Spleen (tissue), 11 donors: ENCODE measurements around the gene PLK5. TPM values are rescaled to one million over a fixed set of nuclear protein-coding genes. Genes with fewer than 3 reads are reported as not detected.

Experiments used
- DNase-seq: peaks from one replicate; pipeline ENCODE4 v3.0.0-alpha.2; 2020
- H3K27ac ChIP-seq, 8 donors: fragments of 200-600 bp; sonication (generic) in 7 of 8; 1 replicate in 4 of 8; 2 replicates in 4 of 8; pipeline versions ENCODE4 v1.5.0 to v1.8.0; 2016 to 2021; ENCODE audit warnings: inconsistent platforms in 4 of 8, mild to moderate bottlenecking in 4 of 8, moderate library complexity in 1 of 8
- H3K27me3 ChIP-seq, 7 donors: fragments of 200-600 bp; sonication (generic) in 6 of 7; replicated peaks in 1 of 7; 1 replicate in 4 of 7; 2 replicates in 3 of 7; pipeline versions ENCODE4 v1.5.0 to v1.8.0; 2016 to 2021; ENCODE audit warnings: inconsistent platforms in 3 of 7, mild to moderate bottlenecking in 1 of 7
- H3K36me3 ChIP-seq, 6 donors: fragments of 200-600 bp; sonication (generic) in 5 of 6; 1 replicate in 4 of 6; 2 replicates in 2 of 6; pipeline versions ENCODE4 v1.5.0 to v1.8.0; 2016 to 2021; ENCODE audit warnings: inconsistent platforms in 2 of 6
- H3K4me1 ChIP-seq, 6 donors: fragments of 200-600 bp; sonication (generic) in 5 of 6; 1 replicate in 3 of 6; 2 replicates in 3 of 6; pipeline versions ENCODE4 v1.5.0 to v1.8.0; 2016 to 2021; ENCODE audit warnings: inconsistent platforms in 3 of 6
- H3K4me3 ChIP-seq, 8 donors: fragments of 200-600 bp; sonication (generic) in 7 of 8; 1 replicate in 4 of 8; 2 replicates in 4 of 8; pipeline versions ENCODE4 v1.5.0 to v1.8.0; 2016 to 2021; ENCODE audit warnings: inconsistent platforms in 4 of 8, mild to moderate bottlenecking in 4 of 8, moderate library complexity in 2 of 8
- H3K9me3 ChIP-seq, 8 donors: fragments of 200-600 bp; sonication (generic) in 7 of 8; 1 replicate in 4 of 8; 2 replicates in 4 of 8; pipeline versions ENCODE4 v1.5.0 to v1.8.0; 2016 to 2021; ENCODE audit warnings: inconsistent platforms in 4 of 8
- POLR2A ChIP-seq, 3 donors: fragments of 450-650 bp; IDR thresholded peaks; one replicate each; pipeline ENCODE4 v1.5.1; 2017; ENCODE audit warnings: antibody characterized with exemption in 3 of 3, mild to moderate bottlenecking in 1 of 3
- POLR2AphosphoS5 ChIP-seq, 3 donors: sonication (generic); formaldehyde crosslinking; IDR thresholded peaks; one replicate each; pipeline ENCODE4 v1.5.1; 2017; ENCODE audit warnings: antibody characterized with exemption in 3 of 3
- WGBS, 5 donors: extraction: QIAGEN DNeasy Blood & Tissue Kit in 3 of 5; methylation state at CpG; one replicate each; pipeline versions ENCODE4 v1.1.5 to v1.1.7; 2013 to 2018; 5-methylcytosine and 5-hydroxymethylcytosine counted together
- intact Hi-C: fragments of 100-400 bp; cut with DNase I; formaldehyde crosslinking; loops from one replicate; pipeline ENCODE4 v1.15.0; 2023; ENCODE audit warnings: low total_unique reads
- polyA plus RNA-seq, 3 donors: library from polyadenylated mRNA; stranded (reverse); fragments of 200-250 nt; gene quantifications; one replicate each; pipeline ENCODE4 v1.2.1, GENCODE V29; 2013
- total RNA-seq, 7 donors: library from RNA; depleted of rRNA in 3 of 7; stranded (reverse); fragments of >200 nt in 3 of 7; fragmentation: NEBNext Ultra II Directional in 4 of 7; extraction: Animal tissue kit (Norgen Biotek cat#: 25700) in 4 of 7; gene quantifications; one replicate each; pipeline versions ENCODE4 v1.1.0 to v1.2.1, GENCODE V29; 2016 to 2021
- TF ChIP-seq, protein P1 (sequence below), 11 experiments: fragments of 200-600 bp in 7 of 11; fragments of 450-650 bp in 4 of 11; sonication (generic) in 4 of 11; IDR thresholded peaks in 8 of 11; conservative IDR thresholded peaks in 3 of 11; 1 replicate in 7 of 11; 2 replicates in 4 of 11; pipeline versions ENCODE4 v1.4.0 to v1.8.0; 2016 to 2021; ENCODE audit warnings: antibody characterized with exemption in 11 of 11, inconsistent platforms in 4 of 11, mild to moderate bottlenecking in 1 of 11
- donor health status: healthy with polysubstance abuse.
- donor health status: DM: no; HTN: no; CAD: no; lungs with moderate emphysema.
- donor health status: DM: no; HTN: no; CAD: no.
- donor health status: Bipolar disorder and iron deficiency.
- donor health status: healthy.
- donor health status: DM: no; HTN: no; CAD: no.
- donor health status: DM: yes; HTN: yes; CAD: no.

Gene PLK5
- total and polyA plus RNA-seq, 10 donors: 0.04 to 0.06 (median 0.06) TPM; not detected in 7

DNA sequence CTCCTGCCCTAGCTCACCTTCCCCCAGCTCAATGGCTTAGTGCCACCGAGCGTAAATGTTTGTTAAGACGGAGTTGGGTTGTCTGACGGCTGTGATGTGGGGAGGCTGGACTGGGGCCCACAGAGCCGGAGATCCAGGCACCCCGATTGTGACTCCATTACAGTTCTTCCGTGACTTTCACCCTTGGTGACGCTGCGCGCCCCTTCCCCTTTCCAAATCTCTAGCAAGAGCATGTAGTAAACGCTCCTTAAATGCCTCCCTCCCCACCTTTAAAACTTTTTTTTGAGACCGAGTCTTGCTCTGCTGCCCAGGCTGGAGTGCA is 32.1 kb upstream of the PLK5 start:
- intact Hi-C loops: no loop called here
- H3K4me3 ChIP-seq: peak overlapping the region in 2 of 8 donors; percentile 61 to 85
- H3K4me1 ChIP-seq: peaks cover 6 to 34% (median 19%) of the 10 kb centered on the region in 6 donors
- WGBS, 5 donors: 64 to 71% (median 68%) methylated on average over 12 of the region's 12 CpGs
- no peak for DNase-seq
- H3K36me3 ChIP-seq: no peaks in the 10 kb centered on the region
- no peaks in the 10 kb centered on the region for H3K9me3 ChIP-seq
- no peak overlapping the region for H3K27ac ChIP-seq
- TF ChIP-seq, protein P1, sequence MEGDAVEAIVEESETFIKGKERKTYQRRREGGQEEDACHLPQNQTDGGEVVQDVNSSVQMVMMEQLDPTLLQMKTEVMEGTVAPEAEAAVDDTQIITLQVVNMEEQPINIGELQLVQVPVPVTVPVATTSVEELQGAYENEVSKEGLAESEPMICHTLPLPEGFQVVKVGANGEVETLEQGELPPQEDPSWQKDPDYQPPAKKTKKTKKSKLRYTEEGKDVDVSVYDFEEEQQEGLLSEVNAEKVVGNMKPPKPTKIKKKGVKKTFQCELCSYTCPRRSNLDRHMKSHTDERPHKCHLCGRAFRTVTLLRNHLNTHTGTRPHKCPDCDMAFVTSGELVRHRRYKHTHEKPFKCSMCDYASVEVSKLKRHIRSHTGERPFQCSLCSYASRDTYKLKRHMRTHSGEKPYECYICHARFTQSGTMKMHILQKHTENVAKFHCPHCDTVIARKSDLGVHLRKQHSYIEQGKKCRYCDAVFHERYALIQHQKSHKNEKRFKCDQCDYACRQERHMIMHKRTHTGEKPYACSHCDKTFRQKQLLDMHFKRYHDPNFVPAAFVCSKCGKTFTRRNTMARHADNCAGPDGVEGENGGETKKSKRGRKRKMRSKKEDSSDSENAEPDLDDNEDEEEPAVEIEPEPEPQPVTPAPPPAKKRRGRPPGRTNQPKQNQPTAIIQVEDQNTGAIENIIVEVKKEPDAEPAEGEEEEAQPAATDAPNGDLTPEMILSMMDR (IDR thresholded peaks at IDR 0.05 in 8 of 11, conservative IDR thresholded peaks at IDR 0.05 in 3 of 11): no peak
- TF ChIP-seq POLR2AphosphoS5 (IDR thresholded peaks at IDR 0.05) (no peak), POLR2A (IDR thresholded peaks at IDR 0.05) (no peak)
- peaks cover 0 to 46% (median under 1%) of the 10 kb centered on the region in 7 donors for H3K27me3 ChIP-seq

DNA sequence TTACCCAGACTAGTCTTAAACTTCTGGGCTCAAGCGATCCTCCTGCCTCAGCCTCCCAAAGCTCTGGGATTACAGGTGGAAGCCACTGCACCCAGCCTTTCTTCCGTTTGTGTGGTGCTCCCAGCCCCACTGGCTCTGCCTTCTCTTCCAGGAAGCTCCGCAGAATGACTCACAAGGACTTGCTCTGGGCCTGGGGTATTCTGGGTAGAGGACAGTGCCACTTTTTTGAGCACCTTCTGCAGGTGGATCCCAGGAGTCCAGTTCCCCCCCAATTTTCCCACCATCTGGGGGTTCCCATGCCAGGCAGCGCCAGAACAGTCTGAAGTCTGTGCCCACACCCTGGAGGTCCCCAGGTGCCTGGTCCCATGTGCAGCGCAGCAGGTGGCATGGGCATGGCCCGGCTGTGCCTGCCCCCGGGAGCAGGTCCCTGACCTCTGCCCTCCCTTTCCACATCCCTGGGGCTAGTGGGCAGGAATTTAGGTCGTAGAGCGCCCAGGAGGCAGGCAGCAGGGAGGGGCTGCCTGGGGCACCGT is 31.3 kb upstream of the PLK5 start:
- WGBS, 5 donors: 67 to 76% (median 72%) methylated on average over 6 to 10 of the region's 10 CpGs
- H3K4me1 ChIP-seq: peaks cover 6 to 34% (median 19%) of the 10 kb centered on the region in 6 donors
- H3K4me3 ChIP-seq: no peak overlapping the region
- H3K36me3 ChIP-seq: no peaks in the 10 kb centered on the region
- DNase-seq: no peak
- TF ChIP-seq POLR2A (IDR thresholded peaks at IDR 0.05) (no peak), POLR2AphosphoS5 (IDR thresholded peaks at IDR 0.05) (no peak)
- TF ChIP-seq, protein P1 (IDR thresholded peaks at IDR 0.05 in 8 of 11, conservative IDR thresholded peaks at IDR 0.05 in 3 of 11): no peak
- intact Hi-C loops: no loop called here
- peaks cover 0 to 54% (median 7%) of the 10 kb centered on the region in 7 donors for H3K27me3 ChIP-seq
- H3K27ac ChIP-seq: no peak overlapping the region
- no peaks in the 10 kb centered on the region for H3K9me3 ChIP-seq

DNA sequence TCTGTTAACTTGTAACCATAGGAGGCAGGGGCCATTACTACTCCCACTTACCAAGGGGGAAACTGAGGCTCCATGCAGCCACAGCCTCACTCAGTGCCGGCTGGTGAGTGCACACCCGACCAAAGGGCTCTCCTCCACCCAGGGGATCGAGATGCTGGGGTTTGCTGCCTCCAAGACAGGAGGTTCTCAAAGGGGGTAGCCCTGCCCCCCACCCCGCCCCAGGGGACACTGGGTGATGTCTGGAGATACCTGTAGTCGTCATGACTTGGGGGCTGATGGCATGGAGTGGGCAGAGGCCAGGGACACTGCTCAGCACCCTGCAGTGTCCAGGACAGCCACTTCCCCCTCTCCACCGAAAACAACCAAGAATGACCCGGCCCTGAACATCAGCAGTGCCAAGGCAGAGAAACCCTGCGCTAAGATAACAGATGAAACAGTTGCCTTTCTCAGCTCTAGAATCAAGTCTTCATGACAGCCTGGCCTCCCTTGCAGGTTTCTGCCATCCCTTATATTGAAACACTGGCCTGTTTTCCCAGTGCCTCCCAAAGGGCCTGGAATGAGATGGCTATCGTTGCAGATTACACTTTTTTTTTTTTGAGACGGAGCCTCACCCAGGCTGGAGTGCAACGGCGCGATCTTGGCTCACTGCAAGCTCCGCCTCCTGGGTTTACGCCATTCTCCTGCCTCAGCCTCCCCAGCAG is 29.6 kb upstream of the PLK5 start:
- 72 to 75% (median 73%) methylated on average over 14 to 15 of the region's 15 CpGs for WGBS, 5 donors
- Histone ChIP-seq H3K4me3 (no peak overlapping the region), H3K9me3 (no peaks in the 10 kb centered on the region), H3K27ac (no peak overlapping the region), H3K36me3 (no peaks in the 10 kb centered on the region), H3K4me1 (peaks cover 6 to 32% (median 18%) of the 10 kb centered on the region in 6 donors), H3K27me3 (peaks cover 0 to 61% (median 16%) of the 10 kb centered on the region in 7 donors)
- TF ChIP-seq POLR2A (IDR thresholded peaks at IDR 0.05) (no peak), POLR2AphosphoS5 (IDR thresholded peaks at IDR 0.05) (no peak)
- TF ChIP-seq, protein P1 (IDR thresholded peaks at IDR 0.05 in 8 of 11, conservative IDR thresholded peaks at IDR 0.05 in 3 of 11): no peak
- intact Hi-C loops: no loop called here
- DNase-seq: no peak

DNA sequence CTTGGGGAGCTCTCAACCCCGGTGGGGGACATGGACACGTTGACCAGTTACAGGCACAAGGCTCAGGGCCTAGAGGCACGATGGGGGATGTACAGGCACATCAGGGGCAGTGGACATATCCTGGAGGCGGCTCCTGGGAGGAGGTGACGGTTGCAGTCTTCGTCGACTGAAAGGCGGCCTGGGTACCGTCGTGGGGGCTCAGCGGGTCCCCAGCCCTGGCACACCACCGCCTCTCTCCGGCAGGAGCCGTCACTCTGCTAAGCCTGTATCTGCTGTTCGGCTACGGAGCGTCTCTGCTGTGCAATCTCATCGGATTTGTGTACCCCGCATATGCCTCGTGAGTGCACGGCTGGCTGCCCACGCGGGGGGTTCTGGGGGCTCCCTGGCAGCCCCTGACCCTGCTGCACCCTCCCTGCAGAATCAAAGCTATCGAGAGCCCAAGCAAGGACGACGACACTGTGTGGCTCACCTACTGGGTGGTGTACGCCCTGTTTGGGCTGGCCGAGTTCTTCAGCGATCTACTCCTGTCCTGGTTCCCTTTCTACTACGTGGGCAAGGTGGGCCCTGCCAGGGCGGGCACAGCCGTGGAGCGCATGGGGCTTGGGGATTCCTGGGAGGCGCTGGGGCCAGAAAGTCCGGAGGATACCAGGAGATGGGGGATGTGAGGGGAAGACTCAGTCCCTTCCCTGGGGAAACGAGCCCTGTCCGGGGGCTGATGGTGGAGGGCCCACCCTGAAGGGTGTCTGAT is 28.7 kb upstream of the PLK5 start:
- Histone ChIP-seq H3K27me3 (peaks cover 0 to 61% (median 16%) of the 10 kb centered on the region in 7 donors), H3K27ac (no peak overlapping the region), H3K4me1 (peaks cover 0 to 23% (median 9%) of the 10 kb centered on the region in 6 donors), H3K36me3 (no peaks in the 10 kb centered on the region), H3K4me3 (no peak overlapping the region), H3K9me3 (no peaks in the 10 kb centered on the region)
- intact Hi-C loops: no loop called here
- 83 to 92% (median 87%) methylated on average over 29 to 37 of the region's 37 CpGs for WGBS, 5 donors
- DNase-seq: no peak
- TF ChIP-seq, protein P1 (IDR thresholded peaks at IDR 0.05 in 8 of 11, conservative IDR thresholded peaks at IDR 0.05 in 3 of 11): no peak
- TF ChIP-seq POLR2A (IDR thresholded peaks at IDR 0.05) (no peak), POLR2AphosphoS5 (IDR thresholded peaks at IDR 0.05) (no peak)
